Aorta (tissue), 4 donors: ENCODE data around the gene MPV17. TPM values are rescaled to one million over a fixed set of nuclear protein-coding genes. Genes with fewer than 3 reads are reported as not detected.

Experiments
- polyA plus RNA-seq, 2 donors: library from polyadenylated mRNA; stranded (reverse); fragments of 200-250 nt; gene quantifications; one replicate each; pipeline ENCODE4 v1.2.3, GENCODE V29; 2013
- total RNA-seq, 2 donors: library from RNA; stranded (reverse); fragmentation: NEBNext Ultra II Directional; extraction: Animal tissue kit (Norgen Biotek cat#: 25700); gene quantifications; one replicate each; pipeline ENCODE4 v1.2.1, GENCODE V29; 2021
- donor health status: healthy with polysubstance abuse.
- donor health status: Bipolar disorder and iron deficiency.
- donor health status: DM: no; HTN: no; CAD: no.
- donor health status: DM: yes; HTN: yes; CAD: no.

The MPV17 gene
- total and polyA plus RNA-seq, 4 donors = 47.5 to 80.6 (median 59.3) TPM

Other genes starting within 250 kb of the MPV17 start
- 100 to 1,000 TPM; 180 to 200 TPM for gene EMILIN1, start 244.5 kb downstream of the MPV17 start, total RNA-seq
- 100 to 1,000 TPM in 1 of 2 donors, 10 to 100 TPM in 1; 50.0 to 249 TPM for gene EMILIN1, start 244.5 kb downstream of the MPV17 start, polyA plus RNA-seq
- 1 to 10 TPM; 3.4 to 5.1 TPM for gene KHK, start 236.3 kb downstream of the MPV17 start, total RNA-seq
- 10 to 100 TPM in 1 of 2 donors, 1 to 10 TPM in 1; 6.0 to 38.7 TPM for gene KHK, start 236.3 kb downstream of the MPV17 start, polyA plus RNA-seq
- gene CGREF1, start 204.0 kb downstream of the MPV17 start, total RNA-seq = 1 to 10 TPM; 8.1 to 8.6 TPM
- 1 to 10 TPM; 5.8 to 6.9 TPM for gene CGREF1, start 204.0 kb downstream of the MPV17 start, polyA plus RNA-seq
- gene ABHD1, start 199.3 kb downstream of the MPV17 start, total RNA-seq = under 1 TPM in 1 of 2 donors, not detected in 1; 0.90 TPM
- gene ABHD1, start 199.3 kb downstream of the MPV17 start, polyA plus RNA-seq = under 1 TPM in 1 of 2 donors, not detected in 1; 0.08 TPM
- 10 to 100 TPM; 42.1 to 48.1 TPM for gene PREB, start 188.5 kb downstream of the MPV17 start, total RNA-seq
- 10 to 100 TPM; 24.9 to 46.3 TPM for gene PREB, start 188.5 kb downstream of the MPV17 start, polyA plus RNA-seq
- gene PRR30, start 183.7 kb downstream of the MPV17 start, total RNA-seq = not detected
- not detected for gene PRR30, start 183.7 kb downstream of the MPV17 start, polyA plus RNA-seq
- gene TCF23, start 174.1 kb downstream of the MPV17 start, total RNA-seq = 1 to 10 TPM in 1 of 2 donors, under 1 TPM in 1; 0.39 to 1.1 TPM
- gene TCF23, start 174.1 kb downstream of the MPV17 start, polyA plus RNA-seq = not detected
- gene ATRAID, start 111.1 kb downstream of the MPV17 start, total RNA-seq = 10 to 100 TPM; 66.9 to 93.8 TPM
- gene ATRAID, start 111.1 kb downstream of the MPV17 start, polyA plus RNA-seq = 100 to 1,000 TPM; 144 to 176 TPM
- 10 to 100 TPM; 17.9 to 21.3 TPM for gene SLC5A6, start 110.8 kb downstream of the MPV17 start, total RNA-seq
- 10 to 100 TPM; 16.4 to 24.7 TPM for gene SLC5A6, start 110.8 kb downstream of the MPV17 start, polyA plus RNA-seq
- gene CAD, start 105.7 kb downstream of the MPV17 start, total RNA-seq = 10 to 100 TPM; 19.5 to 29.7 TPM
- 10 to 100 TPM in 1 of 2 donors, 1 to 10 TPM in 1; 6.9 to 16.9 TPM for gene CAD, start 105.7 kb downstream of the MPV17 start, polyA plus RNA-seq
- gene SLC30A3, start 60.0 kb downstream of the MPV17 start, total RNA-seq = 1 to 10 TPM in 1 of 2 donors, under 1 TPM in 1; 0.78 to 1.8 TPM
- 10 to 100 TPM in 1 of 2 donors, 1 to 10 TPM in 1; 4.0 to 20.2 TPM for gene SLC30A3, start 60.0 kb downstream of the MPV17 start, polyA plus RNA-seq
- not detected for gene DNAJC5G, start 47.7 kb downstream of the MPV17 start, total RNA-seq
- 1 to 10 TPM; 2.3 TPM for gene DNAJC5G, start 47.7 kb downstream of the MPV17 start, polyA plus RNA-seq
- gene TRIM54, start 40.7 kb downstream of the MPV17 start, total RNA-seq = under 1 TPM; 0.18 to 0.39 TPM
- gene TRIM54, start 40.7 kb downstream of the MPV17 start, polyA plus RNA-seq = 1 to 10 TPM; 1.4 to 5.0 TPM
- 1 to 10 TPM; 1.2 to 2.2 TPM for gene UCN, start 14.7 kb downstream of the MPV17 start, total RNA-seq
- gene UCN, start 14.7 kb downstream of the MPV17 start, polyA plus RNA-seq = 1 to 10 TPM in 1 of 2 donors, not detected in 1; 1.3 TPM
- 10 to 100 TPM; 42.7 to 60.9 TPM for gene GTF3C2, start 33.7 kb upstream of the MPV17 start, total RNA-seq
- gene GTF3C2, start 33.7 kb upstream of the MPV17 start, polyA plus RNA-seq = 10 to 100 TPM; 17.0 to 20.3 TPM
- gene EIF2B4, start 47.2 kb upstream of the MPV17 start, total RNA-seq = 10 to 100 TPM; 32.2 to 42.7 TPM
- 10 to 100 TPM; 36.3 to 87.1 TPM for gene EIF2B4, start 47.2 kb upstream of the MPV17 start, polyA plus RNA-seq
- 10 to 100 TPM; 77.8 to 90.5 TPM for gene SNX17, start 47.5 kb upstream of the MPV17 start, total RNA-seq
- gene SNX17, start 47.5 kb upstream of the MPV17 start, polyA plus RNA-seq = 10 to 100 TPM; 79.4 to 92.6 TPM
- 10 to 100 TPM; 15.3 to 18.7 TPM for gene ZNF513, start 57.6 kb upstream of the MPV17 start, total RNA-seq
- gene ZNF513, start 57.6 kb upstream of the MPV17 start, polyA plus RNA-seq = 10 to 100 TPM in 1 of 2 donors, 1 to 10 TPM in 1; 5.5 to 32.7 TPM
- 10 to 100 TPM; 39.5 to 42.7 TPM for gene PPM1G, start 86.5 kb upstream of the MPV17 start, total RNA-seq
- gene PPM1G, start 86.5 kb upstream of the MPV17 start, polyA plus RNA-seq = 10 to 100 TPM; 37.3 to 40.7 TPM
- 10 to 100 TPM; 94.5 to 99.8 TPM for gene NRBP1, start 105.5 kb upstream of the MPV17 start, total RNA-seq
- gene NRBP1, start 105.5 kb upstream of the MPV17 start, polyA plus RNA-seq = 10 to 100 TPM; 51.2 to 81.2 TPM
- gene KRTCAP3, start 119.3 kb upstream of the MPV17 start, total RNA-seq = 1 to 10 TPM; 1.8 to 2.4 TPM
- 10 to 100 TPM in 1 of 2 donors, 1 to 10 TPM in 1; 3.9 to 13.9 TPM for gene KRTCAP3, start 119.3 kb upstream of the MPV17 start, polyA plus RNA-seq
- gene IFT172, start 166.6 kb upstream of the MPV17 start, total RNA-seq = 10 to 100 TPM; 24.8 to 45.7 TPM
- 10 to 100 TPM in 1 of 2 donors, 1 to 10 TPM in 1; 8.1 to 64.9 TPM for gene IFT172, start 166.6 kb upstream of the MPV17 start, polyA plus RNA-seq
- 10 to 100 TPM; 12.1 to 18.6 TPM for gene FNDC4, start 172.1 kb upstream of the MPV17 start, total RNA-seq
- gene FNDC4, start 172.1 kb upstream of the MPV17 start, polyA plus RNA-seq = 10 to 100 TPM; 21.4 to 39.0 TPM
- 1 to 10 TPM in 1 of 2 donors, under 1 TPM in 1; 0.69 to 2.4 TPM for gene GCKR, start 173.7 kb upstream of the MPV17 start, total RNA-seq
- gene GCKR, start 173.7 kb upstream of the MPV17 start, polyA plus RNA-seq = 1 to 10 TPM in 1 of 2 donors, under 1 TPM in 1; 0.13 to 7.7 TPM